Left lung (tissue), 10 donors: ENCODE measurements around the gene PGAP1. TPM values are rescaled to one million over a fixed set of nuclear protein-coding genes. Genes with fewer than 3 reads are reported as not detected.
A peak's percentile ranks its signal among the peaks of the same experiment; 100 is the strongest.

ENCODE experiments used
- ATAC-seq: fragments of 200-7000 bp; cut with Tn5 transposase; one replicate; pipeline ENCODE4 v1.9.1; 2020; ENCODE audit warnings: moderate library complexity
- DNase-seq, 4 donors: peaks; one replicate each; pipeline ENCODE4 v3.0.0-alpha.2; 2013 to 2020
- H3K27ac ChIP-seq, 2 donors: fragments of 200-600 bp; sonication (generic) in 1 of 2; one replicate each; pipeline versions ENCODE4 v1.5.0 to v1.8.0; 2020 to 2021
- H3K27me3 ChIP-seq, 2 donors: fragments of 200-600 bp; sonication (generic) in 1 of 2; one replicate each; pipeline versions ENCODE4 v1.5.0 to v1.8.0; 2020 to 2021
- H3K36me3 ChIP-seq, 2 donors: fragments of 200-600 bp; sonication (generic) in 1 of 2; one replicate each; pipeline versions ENCODE4 v1.5.0 to v1.8.0; 2020 to 2021
- H3K4me1 ChIP-seq, 2 donors: fragments of 200-600 bp; one replicate each; pipeline ENCODE4 v1.8.0; 2021
- H3K4me3 ChIP-seq, 2 donors: fragments of 200-600 bp; sonication (generic) in 1 of 2; one replicate each; pipeline versions ENCODE4 v1.5.0 to v1.8.0; 2020 to 2021; ENCODE audit warnings: mild to moderate bottlenecking in 1 of 2
- H3K9me3 ChIP-seq, 2 donors: fragments of 200-600 bp; sonication (generic) in 1 of 2; one replicate each; pipeline versions ENCODE4 v1.5.0 to v1.8.0; 2020 to 2021
- CTCF ChIP-seq, 2 donors: fragments of 200-600 bp; sonication (generic) in 1 of 2; IDR thresholded peaks; one replicate each; pipeline versions ENCODE4 v1.5.0 to v1.8.0; 2021; ENCODE audit warnings: antibody characterized with exemption in 2 of 2
- intact Hi-C, 2 donors: fragments of 100-400 bp; cut with DNase I; formaldehyde crosslinking; loops; one replicate each; pipeline versions ENCODE4 v1.11.2 to v1.14.2; 2022
- polyA plus RNA-seq, 6 donors: library from polyadenylated mRNA; unstranded; fragments of 120-200 nt; gene quantifications; one replicate each; pipeline ENCODE4 v1.2.1, GENCODE V29; 2013; ENCODE audit not compliant: insufficient read length in 6 of 6
- total RNA-seq, 2 donors: library from RNA; stranded (reverse); fragmentation: NEBNext Ultra II Directional; extraction: Animal tissue kit (Norgen Biotek cat#: 25700); gene quantifications; one replicate each; pipeline ENCODE4 v1.2.1, GENCODE V29; 2021
- donor health status: DM: no; HTN: yes; CAD: no.
- donor health status: DM: no; HTN: no; CAD: no.

The PGAP1 gene
- total and polyA plus RNA-seq, 8 donors = 12.1 to 34.6 (median 26.7) TPM

- peaks cover 0 to 96% of the 10 kb centered on the region in 2 donors for H3K36me3 ChIP-seq
- ATAC-seq = peak; percentile 57
Measured at GRCh38 chr2:196783431-196784094, 142.9 kb downstream of the PGAP1 start.

More at GRCh38 chr2:196783431-196784094, 142.9 kb downstream of the PGAP1 start:
- intact Hi-C loops = no loop called here
- Histone ChIP-seq H3K4me3 (no peak overlapping the region), H3K9me3 (no peaks in the 10 kb centered on the region), H3K27me3 (no peaks in the 10 kb centered on the region), H3K4me1 (no peaks in the 10 kb centered on the region), H3K27ac (no peak overlapping the region)
- DNase-seq = no peak
- TF ChIP-seq CTCF (IDR thresholded peaks at IDR 0.05) = no peak

Other genes with a start within 250 kb of the PGAP1 start
- gene GTF3C3, start 127.0 kb downstream of the PGAP1 start, total RNA-seq = 10 to 100 TPM; 27.8 to 30.4 TPM
- gene GTF3C3, start 127.0 kb downstream of the PGAP1 start, polyA plus RNA-seq = 10 to 100 TPM; 64.1 to 78.3 (median 69.8) TPM
- gene C2orf66, start 117.4 kb downstream of the PGAP1 start, total RNA-seq = under 1 TPM; 0.15 to 0.16 TPM
- gene C2orf66, start 117.4 kb downstream of the PGAP1 start, polyA plus RNA-seq = under 1 TPM; 0.13 to 0.54 (median 0.26) TPM